ENCODE data around the gene RXRA. TPM values are rescaled to one million over a fixed set of nuclear protein-coding genes. Genes with fewer than 3 reads are reported as not detected.

Gene RXRA
- total and polyA plus RNA-seq, 4 donors: 41.5 to 116 (median 74.1) TPM

- TF ChIP-seq, protein P1, sequence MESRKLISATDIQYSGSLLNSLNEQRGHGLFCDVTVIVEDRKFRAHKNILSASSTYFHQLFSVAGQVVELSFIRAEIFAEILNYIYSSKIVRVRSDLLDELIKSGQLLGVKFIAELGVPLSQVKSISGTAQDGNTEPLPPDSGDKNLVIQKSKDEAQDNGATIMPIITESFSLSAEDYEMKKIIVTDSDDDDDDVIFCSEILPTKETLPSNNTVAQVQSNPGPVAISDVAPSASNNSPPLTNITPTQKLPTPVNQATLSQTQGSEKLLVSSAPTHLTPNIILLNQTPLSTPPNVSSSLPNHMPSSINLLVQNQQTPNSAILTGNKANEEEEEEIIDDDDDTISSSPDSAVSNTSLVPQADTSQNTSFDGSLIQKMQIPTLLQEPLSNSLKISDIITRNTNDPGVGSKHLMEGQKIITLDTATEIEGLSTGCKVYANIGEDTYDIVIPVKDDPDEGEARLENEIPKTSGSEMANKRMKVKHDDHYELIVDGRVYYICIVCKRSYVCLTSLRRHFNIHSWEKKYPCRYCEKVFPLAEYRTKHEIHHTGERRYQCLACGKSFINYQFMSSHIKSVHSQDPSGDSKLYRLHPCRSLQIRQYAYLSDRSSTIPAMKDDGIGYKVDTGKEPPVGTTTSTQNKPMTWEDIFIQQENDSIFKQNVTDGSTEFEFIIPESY (IDR thresholded peaks at IDR 0.05): no peak
These were observed 26.4 kb upstream of the RXRA start (continued) for GRCh38 chr9:134299883-134300282.

DNA sequence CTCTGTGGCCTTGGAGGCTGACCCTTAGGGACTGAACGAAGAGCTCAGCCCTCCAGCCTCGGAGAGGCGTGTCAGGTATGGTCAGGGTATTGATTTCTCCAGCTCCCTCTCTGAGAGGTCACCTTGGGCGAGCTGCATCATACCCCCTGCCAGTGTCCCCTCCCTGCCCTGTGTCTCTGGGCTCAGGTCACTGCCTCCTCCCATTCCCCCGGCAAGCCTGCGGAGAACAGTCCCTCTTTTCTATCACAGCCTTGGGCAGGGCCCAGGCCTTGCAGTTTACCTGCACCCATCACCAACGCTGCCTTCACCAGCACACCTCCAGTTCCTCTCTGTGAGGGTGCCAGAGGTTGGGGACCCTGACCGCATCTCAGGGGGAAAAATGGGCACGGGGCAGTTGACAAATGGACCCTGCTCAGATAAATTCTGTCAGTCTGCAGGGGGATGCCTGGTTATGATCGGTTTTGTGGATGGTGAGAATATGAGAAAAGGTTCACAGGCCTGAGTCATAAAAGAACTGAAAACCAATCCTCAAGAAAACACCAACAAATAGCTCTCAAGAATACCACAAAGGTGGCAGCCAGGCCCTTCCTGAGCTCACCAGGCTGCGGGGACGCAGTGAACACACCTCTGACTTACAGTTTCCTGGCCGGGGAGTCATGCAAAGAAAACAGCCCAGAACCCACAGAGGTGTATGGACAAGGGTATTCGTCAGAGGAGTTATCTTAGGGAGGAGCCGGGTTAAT, 24.7 kb upstream of the RXRA start:
- 78% methylated on average over 15 of the region's 15 CpGs for WGBS
- Histone ChIP-seq H3K4me1 (ENCODE audit: control insufficient read depth in 4 of 4, insufficient read depth in 4 of 4, low read length in 3 of 4) (peaks cover 0 to 4% (median 2%) of the 10 kb centered on the region in 4 donors), H3K27ac (ENCODE audit: low read depth in 1 of 2, low read length in 2 of 2) (no peak overlapping the region), H3K9me3 (ENCODE audit: control insufficient read depth in 4 of 4, low read length in 3 of 4) (no peaks in the 10 kb centered on the region), H3K27me3 (ENCODE audit: control insufficient read depth in 4 of 4, insufficient read depth in 4 of 4, low read length in 3 of 4) (no peaks in the 10 kb centered on the region), H3K9ac (ENCODE audit: low read depth in 1 of 2, low read length in 2 of 2) (no peak overlapping the region), H3K4me3 (ENCODE audit: low read depth in 1 of 3, low read length in 3 of 3) (no peak overlapping the region), H3K36me3 (ENCODE audit: control insufficient read depth in 4 of 4, insufficient read depth in 3 of 4, low read depth in 1 of 4, low read length in 3 of 4) (no peaks in the 10 kb centered on the region)
- TF ChIP-seq EGR1 (IDR thresholded peaks at IDR 0.05; ENCODE audit: low read depth in 2 of 2) (no peak), TAF1 (conservative IDR thresholded peaks at IDR 0.05) (no peak), RXRA (IDR thresholded peaks at IDR 0.05) (peak in 1 of 2 donors; percentile 15)
- no peak for DNase-seq (ENCODE audit: low spot score)

GRCh38 chr9:134302130-134302817, 24.0 kb upstream of the RXRA start:
- 94% methylated on average over 7 of the region's 7 CpGs for WGBS
- H3K27me3 ChIP-seq (ENCODE audit: control insufficient read depth in 4 of 4, insufficient read depth in 4 of 4, low read length in 3 of 4): no peaks in the 10 kb centered on the region
- TF ChIP-seq JUND (IDR thresholded peaks at IDR 0.05): no peak
- TF ChIP-seq, protein P2, sequence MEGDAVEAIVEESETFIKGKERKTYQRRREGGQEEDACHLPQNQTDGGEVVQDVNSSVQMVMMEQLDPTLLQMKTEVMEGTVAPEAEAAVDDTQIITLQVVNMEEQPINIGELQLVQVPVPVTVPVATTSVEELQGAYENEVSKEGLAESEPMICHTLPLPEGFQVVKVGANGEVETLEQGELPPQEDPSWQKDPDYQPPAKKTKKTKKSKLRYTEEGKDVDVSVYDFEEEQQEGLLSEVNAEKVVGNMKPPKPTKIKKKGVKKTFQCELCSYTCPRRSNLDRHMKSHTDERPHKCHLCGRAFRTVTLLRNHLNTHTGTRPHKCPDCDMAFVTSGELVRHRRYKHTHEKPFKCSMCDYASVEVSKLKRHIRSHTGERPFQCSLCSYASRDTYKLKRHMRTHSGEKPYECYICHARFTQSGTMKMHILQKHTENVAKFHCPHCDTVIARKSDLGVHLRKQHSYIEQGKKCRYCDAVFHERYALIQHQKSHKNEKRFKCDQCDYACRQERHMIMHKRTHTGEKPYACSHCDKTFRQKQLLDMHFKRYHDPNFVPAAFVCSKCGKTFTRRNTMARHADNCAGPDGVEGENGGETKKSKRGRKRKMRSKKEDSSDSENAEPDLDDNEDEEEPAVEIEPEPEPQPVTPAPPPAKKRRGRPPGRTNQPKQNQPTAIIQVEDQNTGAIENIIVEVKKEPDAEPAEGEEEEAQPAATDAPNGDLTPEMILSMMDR (IDR thresholded peaks at IDR 0.05; ENCODE audit: low read depth, low read length, missing input control): no peak
- no peak for TF ChIP-seq TAF1 (conservative IDR thresholded peaks at IDR 0.05)
- TF ChIP-seq, protein P1 (IDR thresholded peaks at IDR 0.05): no peak
- no peak for TF ChIP-seq RAD21 (IDR thresholded peaks at IDR 0.05)
- no peak for TF ChIP-seq HNF4A (conservative IDR thresholded peaks at IDR 0.05)
- TF ChIP-seq FOXA1 (IDR thresholded peaks at IDR 0.05): no peak
- TF ChIP-seq, protein P3, sequence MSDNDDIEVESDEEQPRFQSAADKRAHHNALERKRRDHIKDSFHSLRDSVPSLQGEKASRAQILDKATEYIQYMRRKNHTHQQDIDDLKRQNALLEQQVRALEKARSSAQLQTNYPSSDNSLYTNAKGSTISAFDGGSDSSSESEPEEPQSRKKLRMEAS (IDR thresholded peaks at IDR 0.05): no peak
- TF ChIP-seq NR2F2 (IDR thresholded peaks at IDR 0.05): no peak
- TF ChIP-seq GABPA (IDR thresholded peaks at IDR 0.05 in 1 of 2, conservative IDR thresholded peaks at IDR 0.05 in 1 of 2): no peak
- TF ChIP-seq EGR1 (IDR thresholded peaks at IDR 0.05; ENCODE audit: low read depth in 2 of 2): no peak
- TF ChIP-seq REST (IDR thresholded peaks at IDR 0.05): no peak
- TF ChIP-seq YY1 (IDR thresholded peaks at IDR 0.05): no peak
- TF ChIP-seq HNF4G (IDR thresholded peaks at IDR 0.05): no peak
- no peak for TF ChIP-seq SP1 (IDR thresholded peaks at IDR 0.05)
- no peak for DNase-seq (ENCODE audit: low spot score)
- no peaks in the 10 kb centered on the region for H3K36me3 ChIP-seq (ENCODE audit: control insufficient read depth in 4 of 4, insufficient read depth in 3 of 4, low read depth in 1 of 4, low read length in 3 of 4)
- H3K4me3 ChIP-seq (ENCODE audit: low read depth in 1 of 3, low read length in 3 of 3): no peak overlapping the region
- H3K27ac ChIP-seq (ENCODE audit: low read depth in 1 of 2, low read length in 2 of 2): no peak overlapping the region
- peaks cover 0 to 6% (median 3%) of the 10 kb centered on the region in 4 donors for H3K4me1 ChIP-seq (ENCODE audit: control insufficient read depth in 4 of 4, insufficient read depth in 4 of 4, low read length in 3 of 4)
- no peaks in the 10 kb centered on the region for H3K9me3 ChIP-seq (ENCODE audit: control insufficient read depth in 4 of 4, low read length in 3 of 4)
- no peak overlapping the region for H3K9ac ChIP-seq (ENCODE audit: low read depth in 1 of 2, low read length in 2 of 2)
